Omental fat pad (tissue), 4 donors: ENCODE data around the gene HLA-DQA1. TPM values are rescaled to one million over a fixed set of nuclear protein-coding genes. Genes with fewer than 3 reads are reported as not detected.
A peak's percentile ranks its signal among the peaks of the same experiment; 100 is the strongest.
"Not testable (repeated sequence)": the region's sequence is repeated elsewhere in the genome, so short reads cannot be mapped to it uniquely, and the experiment has no call there.

Experiments
- ATAC-seq: fragments of 150-250 bp; one replicate; pipeline ENCODE4 v1.9.1; 2016; ENCODE audit warnings: mild to moderate bottlenecking, moderate library complexity; ENCODE audit not compliant: low FRiP score
- DNase-seq: peaks from one replicate; pipeline ENCODE4 v3.0.0-alpha.2; 2019; ENCODE audit warnings: low spot score
- CTCF ChIP-seq, 3 donors: fragments of 450-650 bp; IDR thresholded peaks; one replicate each; pipeline ENCODE4 v1.5.1; 2016 to 2017; ENCODE audit warnings: antibody characterized with exemption in 3 of 3, mild to moderate bottlenecking in 3 of 3, moderate library complexity in 2 of 3
- total RNA-seq, 4 donors: library from RNA; depleted of rRNA; stranded (reverse); fragments of >200 nt; gene quantifications; one replicate each; pipeline ENCODE4 v1.1.0, GENCODE V29; 2016

The HLA-DQA1 gene
- total RNA-seq, 4 donors from 2014 or later = 1.8 to 14.5 (median 6.8) TPM

- no peak for DNase-seq
- ATAC-seq = no peak
- no peak for TF ChIP-seq CTCF (IDR thresholded peaks at IDR 0.05)
Measured at GRCh38 chr6:32621372-32621771, 15.8 kb upstream of the HLA-DQA1 start.

- no peak for TF ChIP-seq CTCF (IDR thresholded peaks at IDR 0.05)
- DNase-seq (no peak), ATAC-seq (peak; percentile 89)
Measured at GRCh38 chr6:32622545-32623401, 14.4 kb upstream of the HLA-DQA1 start.

GRCh38 chr6:32623693-32624092 is 13.5 kb upstream of the HLA-DQA1 start:
- no peak for TF ChIP-seq CTCF (IDR thresholded peaks at IDR 0.05)
- DNase-seq = no peak
- ATAC-seq = no peak

- TF ChIP-seq CTCF (IDR thresholded peaks at IDR 0.05) = no peak
- DNase-seq (no peak), ATAC-seq (no peak)
Measured at GRCh38 chr6:32624565-32624964, 12.6 kb upstream of the HLA-DQA1 start.

GRCh38 chr6:32625137-32625536 is 12.1 kb upstream of the HLA-DQA1 start:
- no peak for DNase-seq
- no peak for TF ChIP-seq CTCF (IDR thresholded peaks at IDR 0.05)

GRCh38 chr6:32627249-32627648 is 10.0 kb upstream of the HLA-DQA1 start:
- DNase-seq = no peak
- no peak for ATAC-seq
- no peak for TF ChIP-seq CTCF (IDR thresholded peaks at IDR 0.05)

More at GRCh38 chr6:32625137-32625536, 12.1 kb upstream of the HLA-DQA1 start:
- no peak for ATAC-seq

GRCh38 chr6:32627831-32628230 is 9.4 kb upstream of the HLA-DQA1 start:
- ATAC-seq (no peak), DNase-seq (peak; percentile 50)
- no peak for TF ChIP-seq CTCF (IDR thresholded peaks at IDR 0.05)

- not testable (repeated sequence) for ATAC-seq, DNase-seq
Measured at GRCh38 chr6:32629793-32630192, 7.4 kb upstream of the HLA-DQA1 start.
